Common myeloid progenitor, CD34-positive (primary cell): ENCODE measurements around the gene PLPPR3.

ENCODE experiments used
- CTCF ChIA-PET: fragments of 350-600 bp; sonication (Branson Sonifier 250); formaldehyde crosslinking; loops from one replicate; lab custom pipeline; 2021; ENCODE audit warnings: antibody characterized with exemption; lab: Charles Lee
- POLR2A ChIA-PET: fragments of 350-600 bp; sonication (Branson Sonifier 250); formaldehyde crosslinking; loops from one replicate; lab custom pipeline; 2021; ENCODE audit warnings: antibody characterized with exemption; lab: Charles Lee
- DNase-seq, 3 donors: peaks; one replicate each; pipeline versions ENCODE4 v3.0.0 to v3.0.0-alpha.2; 2013
- H3K27ac ChIP-seq, 2 experiments: 1 replicate in 1 of 2; 2 replicates in 1 of 2; pipeline ENCODE4 v1.7.0; 2013; ENCODE audit warnings: inconsistent platforms in 2 of 2, low read length in 2 of 2, mild to moderate bottlenecking in 2 of 2, low read depth in 1 of 2, moderate library complexity in 1 of 2; ENCODE audit not compliant: severe bottlenecking in 2 of 2, insufficient read depth in 1 of 2, poor library complexity in 1 of 2
- H3K27me3 ChIP-seq, 5 experiments: replicated peaks in 2 of 5; 1 replicate in 3 of 5; 2 replicates in 2 of 5; pipeline versions ENCODE4 v1.6.1 to v1.7.0; 2013; ENCODE audit warnings: low read length in 4 of 5, mild to moderate bottlenecking in 2 of 5, moderate library complexity in 2 of 5, inconsistent platforms in 1 of 5; ENCODE audit not compliant: insufficient read depth in 5 of 5, control insufficient read depth in 4 of 5
- H3K36me3 ChIP-seq, 4 experiments: 1 replicate in 2 of 4; 2 replicates in 2 of 4; pipeline versions ENCODE4 v1.6.1 to v1.7.0; 2013; ENCODE audit warnings: low read length in 3 of 4, control low read depth in 1 of 4, mild to moderate bottlenecking in 1 of 4; ENCODE audit not compliant: control insufficient read depth in 4 of 4, insufficient read depth in 4 of 4
- H3K4me1 ChIP-seq, 4 experiments: 1 replicate in 3 of 4; 2 replicates in 1 of 4; pipeline versions ENCODE4 v1.6.1 to v1.7.1; 2013; ENCODE audit warnings: low read length in 3 of 4, mild to moderate bottlenecking in 3 of 4, control low read depth in 1 of 4, inconsistent platforms in 1 of 4, moderate library complexity in 1 of 4; ENCODE audit not compliant: control insufficient read depth in 4 of 4, insufficient read depth in 4 of 4; ENCODE audit errors: control extremely low read depth in 1 of 4
- H3K4me3 ChIP-seq, 7 experiments: 1 replicate in 4 of 7; 2 replicates in 3 of 7; pipeline versions ENCODE4 v1.5.1 to v1.7.0; 2013; ENCODE audit warnings: mild to moderate bottlenecking in 7 of 7, low read length in 6 of 7, moderate library complexity in 6 of 7, inconsistent platforms in 2 of 7, low read depth in 2 of 7, control low read depth in 1 of 7; ENCODE audit not compliant: insufficient read depth in 4 of 7, control insufficient read depth in 1 of 7; ENCODE audit errors: extremely low read depth in 1 of 7
- H3K9me3 ChIP-seq, 5 experiments: 1 replicate in 4 of 5; 2 replicates in 1 of 5; pipeline versions ENCODE4 v1.6.1 to v1.7.1; 2013; ENCODE audit warnings: low read length in 4 of 5, mild to moderate bottlenecking in 2 of 5, inconsistent platforms in 1 of 5, low read depth in 1 of 5, moderate library complexity in 1 of 5; ENCODE audit not compliant: control insufficient read depth in 4 of 5, insufficient read depth in 2 of 5; ENCODE audit errors: control extremely low read depth in 1 of 5
- WGBS: methylation state at CpG from one replicate; pipeline ENCODE4 v1.1.5; 2013; ENCODE audit not compliant: insufficient coverage; 5-methylcytosine and 5-hydroxymethylcytosine counted together

Gene PLPPR3

GRCh38 chr19:776549-776948 lies 45.2 kb downstream of the PLPPR3 start:
- Histone ChIP-seq H3K27ac (no peak overlapping the region), H3K4me1 (no peaks in the 10 kb centered on the region), H3K9me3 (no peaks in the 10 kb centered on the region), H3K4me3 (no peak overlapping the region), H3K27me3 (peaks cover 0 to 2% (median 0%) of the 10 kb centered on the region in 5 experiments), H3K36me3 (no peaks in the 10 kb centered on the region)
- WGBS, result 97% methylated on average over 18 of the region's 18 CpGs
- ChIA-PET POLR2A (no interaction called here), CTCF (no interaction called here)
- DNase-seq, result no peak

GRCh38 chr19:772730-773436 lies 48.9 kb downstream of the PLPPR3 start:
- Histone ChIP-seq H3K27ac (no peak overlapping the region), H3K4me3 (no peak overlapping the region), H3K4me1 (no peaks in the 10 kb centered on the region), H3K36me3 (no peaks in the 10 kb centered on the region), H3K9me3 (no peaks in the 10 kb centered on the region), H3K27me3 (no peaks in the 10 kb centered on the region)
- DNase-seq, result no peak
- WGBS, result 86% methylated on average over 17 of the region's 18 CpGs
- CTCF ChIA-PET, result interaction anchor here (0.9 to 2.0 kb wide), 5 partner anchors 8 to 209 kb away, joined by 3 to 5 read pairs (median 3); no protein-coding TSS in a partner anchor
- POLR2A ChIA-PET, result interaction anchor here (0.6 kb wide), 1 partner anchor 14 kb away, joined by 3 read pairs; no protein-coding TSS in a partner anchor

- no peak overlapping the region for H3K4me3 ChIP-seq
- H3K36me3 ChIP-seq, result no peaks in the 10 kb centered on the region
- H3K4me1 ChIP-seq, result no peaks in the 10 kb centered on the region
- no peaks in the 10 kb centered on the region for H3K9me3 ChIP-seq
- CTCF ChIA-PET, result interaction anchor here (0.9 to 1.5 kb wide), 3 partner anchors 29 to 149 kb away, joined by 3 to 4 read pairs (median 3); no protein-coding TSS in a partner anchor
- DNase-seq, result peak in 1 of 3 donors; percentile 13
- no peak overlapping the region for H3K27ac ChIP-seq
- H3K27me3 ChIP-seq, result no peaks in the 10 kb centered on the region
- WGBS, result 92% methylated on average over 4 of the region's 5 CpGs
- POLR2A ChIA-PET, result interaction anchor here (0.6 kb wide), 1 partner anchor 706 kb away, joined by 3 read pairs; no protein-coding TSS in a partner anchor
Measured at GRCh38 chr19:772063-772462, 49.7 kb downstream of the PLPPR3 start.

GRCh38 chr19:771332-771785 lies 50.4 kb downstream of the PLPPR3 start:
- Histone ChIP-seq H3K36me3 (no peaks in the 10 kb centered on the region), H3K27me3 (no peaks in the 10 kb centered on the region), H3K4me1 (no peaks in the 10 kb centered on the region), H3K27ac (no peak overlapping the region), H3K4me3 (no peak overlapping the region), H3K9me3 (no peaks in the 10 kb centered on the region)
- ChIA-PET POLR2A (no interaction called here), CTCF (interaction anchor here (0.9 to 2.4 kb wide), 5 partner anchors 31 to 148 kb away, joined by 4 to 9 read pairs (median 6); partner anchors contain the start of gene ELANE)
- peak; percentile 60 to 81 (median 80) for DNase-seq
- 8% methylated on average over 3 of the region's 6 CpGs for WGBS

- POLR2A ChIA-PET, result no interaction called here
- WGBS, result 93% methylated on average over 5 of the region's 6 CpGs
- Histone ChIP-seq H3K4me3 (no peak overlapping the region), H3K27me3 (no peaks in the 10 kb centered on the region), H3K9me3 (no peaks in the 10 kb centered on the region), H3K36me3 (no peaks in the 10 kb centered on the region), H3K27ac (no peak overlapping the region), H3K4me1 (no peaks in the 10 kb centered on the region)
- DNase-seq, result no peak
- CTCF ChIA-PET, result interaction anchor here (0.6 to 2.4 kb wide), 11 partner anchors 15 to 212 kb away, joined by 3 to 9 read pairs (median 4); partner anchors contain the start of gene ELANE
Measured at GRCh38 chr19:769616-770015, 52.1 kb downstream of the PLPPR3 start.

- Histone ChIP-seq H3K4me1 (no peaks in the 10 kb centered on the region), H3K9me3 (no peaks in the 10 kb centered on the region), H3K27ac (no peak overlapping the region), H3K27me3 (no peaks in the 10 kb centered on the region), H3K36me3 (no peaks in the 10 kb centered on the region), H3K4me3 (no peak overlapping the region)
- 95% methylated on average over 14 of the region's 14 CpGs for WGBS
- POLR2A ChIA-PET, result no interaction called here
- DNase-seq, result no peak
- CTCF ChIA-PET, result interaction anchor here (1.6 kb wide), 1 partner anchor 31 kb away, joined by 4 read pairs; no protein-coding TSS in a partner anchor
Measured at GRCh38 chr19:768424-768823, 53.3 kb downstream of the PLPPR3 start.

GRCh38 chr19:765179-765738 lies 56.5 kb downstream of the PLPPR3 start:
- Histone ChIP-seq H3K36me3 (no peaks in the 10 kb centered on the region), H3K4me1 (no peaks in the 10 kb centered on the region), H3K27me3 (no peaks in the 10 kb centered on the region), H3K27ac (no peak overlapping the region), H3K4me3 (no peak overlapping the region), H3K9me3 (peaks cover 0 to 2% (median 0%) of the 10 kb centered on the region in 5 experiments)
- 93% methylated on average over 5 of the region's 7 CpGs for WGBS
- CTCF ChIA-PET, result interaction anchor here (2.1 kb wide), 1 partner anchor 8 kb away, joined by 5 read pairs; no protein-coding TSS in a partner anchor
- no peak for DNase-seq
- POLR2A ChIA-PET, result no interaction called here
